ENCODE data around the gene ETV5. TPM values are rescaled to one million over a fixed set of nuclear protein-coding genes. Genes with fewer than 3 reads are reported as not detected.

ETV5 gene
- polyA plus RNA-seq, 1 donor from 2014 or later, result 0.30 TPM

GRCh38 chr3:186075489-186075888 lies 33.4 kb downstream of the ETV5 start:
- no peaks in the 10 kb centered on the region for H4K20me1 ChIP-seq (ENCODE audit: insufficient read depth)
- no peak overlapping the region for H2AFZ ChIP-seq (ENCODE audit: low read depth, low read length)
- no peaks in the 10 kb centered on the region for H3K79me2 ChIP-seq (replicated peaks; ENCODE audit: insufficient read depth, low read length)
- no peak overlapping the region for H3K4me2 ChIP-seq (ENCODE audit: low read length)
- no peaks in the 10 kb centered on the region for H3K27me3 ChIP-seq (ENCODE audit: insufficient read depth, low read depth, low read length)
- H3K9me3 ChIP-seq (ENCODE audit: low read length), result peaks cover 3% of the 10 kb centered on the region
- H3F3A ChIP-seq (ENCODE audit: insufficient read depth, low read length, poor library complexity, severe bottlenecking), result no peaks in the 10 kb centered on the region
- H3K27ac ChIP-seq (ENCODE audit: low read length), result no peak overlapping the region
- TF ChIP-seq SMC3 (conservative IDR thresholded peaks at IDR 0.05; ENCODE audit: poor library complexity) (no peak), CTCF (IDR thresholded peaks at IDR 0.05; ENCODE audit: poor library complexity, severe bottlenecking) (no peak), REST (IDR thresholded peaks at IDR 0.05; ENCODE audit: borderline replicate concordance) (no peak)
- H3K9ac ChIP-seq (ENCODE audit: low read length), result no peak overlapping the region
- H3K4me3 ChIP-seq (ENCODE audit: low read length), result no peak overlapping the region
- no peaks in the 10 kb centered on the region for H3K9me2 ChIP-seq (ENCODE audit: insufficient read depth, low read length)
- no peaks in the 10 kb centered on the region for H3K36me3 ChIP-seq (ENCODE audit: insufficient read depth, low read length)

- Histone ChIP-seq H3K36me3 (ENCODE audit: insufficient read depth, low read length) (no peaks in the 10 kb centered on the region), H4K20me1 (ENCODE audit: insufficient read depth) (no peaks in the 10 kb centered on the region), H3K9me2 (ENCODE audit: insufficient read depth, low read length) (no peaks in the 10 kb centered on the region), H3F3A (ENCODE audit: insufficient read depth, low read length, poor library complexity, severe bottlenecking) (no peaks in the 10 kb centered on the region), H3K9ac (ENCODE audit: low read length) (no peak overlapping the region), H3K4me2 (ENCODE audit: low read length) (no peak overlapping the region), H3K27ac (ENCODE audit: low read length) (no peak overlapping the region), H3K9me3 (ENCODE audit: low read length) (peaks cover 3% of the 10 kb centered on the region), H3K27me3 (ENCODE audit: insufficient read depth, low read depth, low read length) (no peaks in the 10 kb centered on the region), H2AFZ (ENCODE audit: low read depth, low read length) (no peak overlapping the region), H3K4me3 (ENCODE audit: low read length) (no peak overlapping the region), H3K79me2 (replicated peaks; ENCODE audit: insufficient read depth, low read length) (no peaks in the 10 kb centered on the region)
- no peak for TF ChIP-seq EP300 (conservative IDR thresholded peaks at IDR 0.05; ENCODE audit: poor library complexity, severe bottlenecking)
- no peak for TF ChIP-seq TAF1 (IDR thresholded peaks at IDR 0.05; ENCODE audit: low read depth)
- TF ChIP-seq MXI1 (conservative IDR thresholded peaks at IDR 0.05; ENCODE audit: poor library complexity, severe bottlenecking), result no peak
Observed at GRCh38 chr3:186073641-186074040, 35.2 kb downstream of the ETV5 start.

GRCh38 chr3:186070996-186071395 lies 37.9 kb downstream of the ETV5 start:
- no peak overlapping the region for H3K4me2 ChIP-seq (ENCODE audit: low read length)
- no peak overlapping the region for H3K27ac ChIP-seq (ENCODE audit: low read length)
- H3K79me2 ChIP-seq (replicated peaks; ENCODE audit: insufficient read depth, low read length), result no peaks in the 10 kb centered on the region
- H3K27me3 ChIP-seq (ENCODE audit: insufficient read depth, low read depth, low read length), result no peaks in the 10 kb centered on the region
- no peaks in the 10 kb centered on the region for H4K20me1 ChIP-seq (ENCODE audit: insufficient read depth)
- TF ChIP-seq EP300 (conservative IDR thresholded peaks at IDR 0.05; ENCODE audit: poor library complexity, severe bottlenecking) (no peak), POLR2AphosphoS5 (IDR thresholded peaks at IDR 0.05) (no peak), MXI1 (conservative IDR thresholded peaks at IDR 0.05; ENCODE audit: poor library complexity, severe bottlenecking) (no peak), REST (IDR thresholded peaks at IDR 0.05; ENCODE audit: borderline replicate concordance) (no peak), CTCF (IDR thresholded peaks at IDR 0.05; ENCODE audit: poor library complexity, severe bottlenecking) (no peak), EZH2 (IDR thresholded peaks at IDR 0.05; ENCODE audit: borderline replicate concordance, insufficient read depth, low read length, poor library complexity, severe bottlenecking) (no peak)
- H3K9me2 ChIP-seq (ENCODE audit: insufficient read depth, low read length), result no peaks in the 10 kb centered on the region
- H3K9ac ChIP-seq (ENCODE audit: low read length), result no peak overlapping the region
- peaks cover 3% of the 10 kb centered on the region for H3K9me3 ChIP-seq (ENCODE audit: low read length)
- H3K36me3 ChIP-seq (ENCODE audit: insufficient read depth, low read length), result no peaks in the 10 kb centered on the region
- H2AFZ ChIP-seq (ENCODE audit: low read depth, low read length), result no peak overlapping the region
- no peak overlapping the region for H3K4me3 ChIP-seq (ENCODE audit: low read length)
- H3F3A ChIP-seq (ENCODE audit: insufficient read depth, low read length, poor library complexity, severe bottlenecking), result no peaks in the 10 kb centered on the region
